ENCODE data around the gene RFX7.
"Not testable (repeated sequence)": the region's sequence is repeated elsewhere in the genome, so short reads cannot be mapped to it uniquely, and the experiment has no call there.

The RFX7 gene

GRCh38 chr15:56272454-56272853 is 28.8 kb upstream of the RFX7 start:
- no peak for TF ChIP-seq CTCF (IDR thresholded peaks at IDR 0.05)
- Histone ChIP-seq H3K27ac (no peak overlapping the region), H3K4me3 (no peak overlapping the region)
- DNase-seq (ENCODE audit: low spot score) = no peak

- not testable (repeated sequence) for H3K27ac ChIP-seq; H3K4me3 ChIP-seq; DNase-seq (ENCODE audit: low spot score)
These were observed 22.8 kb upstream of the RFX7 start for GRCh38 chr15:56266465-56266864.

GRCh38 chr15:56261854-56262509 is 18.3 kb upstream of the RFX7 start:
- no peak for TF ChIP-seq CTCF (IDR thresholded peaks at IDR 0.05)
- Histone ChIP-seq H3K4me3 (no peak overlapping the region), H3K27ac (no peak overlapping the region)
- no peak for DNase-seq (ENCODE audit: low spot score)

- not testable (repeated sequence) for H3K4me3 ChIP-seq; DNase-seq (ENCODE audit: low spot score); H3K27ac ChIP-seq
These were observed 13.6 kb upstream of the RFX7 start for GRCh38 chr15:56257306-56257705.

GRCh38 chr15:56254265-56254664 is 10.6 kb upstream of the RFX7 start:
- DNase-seq (ENCODE audit: low spot score) = no peak
- Histone ChIP-seq H3K27ac (no peak overlapping the region), H3K4me3 (no peak overlapping the region)
- TF ChIP-seq CTCF (IDR thresholded peaks at IDR 0.05) = no peak

GRCh38 chr15:56252386-56252785 is 8.7 kb upstream of the RFX7 start:
- DNase-seq (ENCODE audit: low spot score) = no peak
- no peak overlapping the region for H3K27ac ChIP-seq
- H3K4me3 ChIP-seq = no peak overlapping the region
- no peak for TF ChIP-seq CTCF (IDR thresholded peaks at IDR 0.05)

DNA sequence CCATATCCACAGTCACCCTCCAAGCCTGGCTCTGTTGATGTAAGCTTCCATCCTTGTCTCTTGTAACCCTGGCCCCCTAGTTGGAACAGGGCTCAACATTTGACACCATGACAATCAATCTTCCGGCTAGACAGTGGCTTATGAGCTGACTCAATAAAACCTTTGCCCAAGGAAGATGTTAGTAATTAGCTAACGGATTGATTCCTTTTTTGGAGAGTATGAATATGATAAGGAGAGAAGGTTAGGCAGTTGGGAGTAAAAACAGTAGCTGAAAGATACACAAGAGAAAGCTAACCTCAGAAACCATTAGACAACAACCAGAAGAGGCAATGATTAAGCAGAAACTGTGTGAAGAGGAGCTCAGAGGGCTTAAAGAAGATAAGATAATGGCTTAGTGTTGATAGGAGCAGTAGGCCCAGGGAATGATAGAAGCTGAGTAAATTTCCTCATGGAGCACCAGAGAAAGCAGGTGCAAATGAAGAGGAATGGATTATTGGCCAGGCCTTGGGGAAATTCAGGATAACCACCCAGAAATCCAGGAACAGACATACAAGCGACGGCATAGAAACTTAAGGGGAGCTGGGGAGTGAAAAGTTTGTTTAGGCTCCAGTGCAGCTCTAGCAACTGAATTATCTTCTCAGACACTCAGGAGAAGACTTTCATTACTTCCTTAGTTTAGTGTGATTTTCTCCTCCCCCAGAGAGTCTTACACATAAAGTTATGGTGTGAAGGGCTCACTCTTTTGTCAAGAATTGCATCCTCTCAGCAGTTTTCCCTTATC is 7.8 kb upstream of the RFX7 start:
- Histone ChIP-seq H3K4me3 (no peak overlapping the region), H3K27ac (no peak overlapping the region)
- DNase-seq (ENCODE audit: low spot score) = no peak
- TF ChIP-seq CTCF (IDR thresholded peaks at IDR 0.05) = no peak

DNA sequence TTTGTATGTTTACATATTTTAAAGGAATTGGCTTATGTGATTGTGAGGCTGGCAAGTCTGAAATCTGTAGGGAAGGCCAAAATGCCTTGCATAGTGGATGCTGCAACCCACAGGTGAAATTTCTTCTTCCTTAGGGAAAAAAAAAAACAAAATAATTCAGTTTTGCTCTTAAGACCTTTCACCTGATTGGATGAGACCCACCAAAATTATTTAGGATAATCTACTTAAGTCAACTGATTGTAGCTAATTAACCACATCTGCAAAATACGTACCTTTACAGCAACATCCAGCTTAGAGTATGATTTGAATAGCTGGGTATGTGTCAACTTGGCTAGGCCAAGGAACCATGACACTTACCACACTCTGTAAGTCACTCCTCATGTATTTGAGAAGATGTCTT is 6.9 kb upstream of the RFX7 start:
- no peak overlapping the region for H3K27ac ChIP-seq
- no peak overlapping the region for H3K4me3 ChIP-seq
- TF ChIP-seq CTCF (IDR thresholded peaks at IDR 0.05) = no peak
- DNase-seq (ENCODE audit: low spot score) = no peak
